ENCODE measurements around the gene NXT1.

- TF ChIP-seq CTCF (IDR thresholded peaks at IDR 0.05) (no peak), POLR2AphosphoS5 (IDR thresholded peaks at IDR 0.05) (peak in 2 of 3 donors; percentile 80 to 83), POLR2A (IDR thresholded peaks at IDR 0.05) (peak; percentile 40 to 50)
Measured at GRCh38 chr20:23350196-23350903, at the start of gene NXT1.
